ENCODE results near the gene ZNF524.
A peak's percentile ranks its signal among the peaks of the same experiment; 100 is the strongest.

ZNF524 gene

GRCh38 chr19:55638864-55639359 lies 38.8 kb downstream of the ZNF524 start:
- no CpG with 5 or more reads among the region's 6 CpGs for WGBS (ENCODE audit: extremely low coverage, insufficient coverage, low lambda C conversion rate)
- no peak overlapping the region for H3K27ac ChIP-seq (ENCODE audit: low read depth, low read length)
- DNase-seq: peak; percentile 82

GRCh38 chr19:55640043-55640576 lies 40.0 kb downstream of the ZNF524 start:
- Histone ChIP-seq H2AK5ac (ENCODE audit: low read length) (peak overlapping the region; percentile 74), H3K23ac (ENCODE audit: low read length) (no peak overlapping the region), H2BK15ac (replicated peaks; ENCODE audit: low read depth) (no peak overlapping the region), H3K4me3 (ENCODE audit: low read length) (no peak overlapping the region), H3K18ac (ENCODE audit: low read length) (no peak overlapping the region), H3K27me3 (ENCODE audit: insufficient read depth, low read length, poor library complexity) (no peaks in the 10 kb centered on the region), H3K9ac (ENCODE audit: low read length) (peak overlapping the region; percentile 81), H3K79me1 (ENCODE audit: low read length) (peaks cover 21% of the 10 kb centered on the region), H3K56ac (ENCODE audit: low read length) (peak overlapping the region; percentile 95), H3K4ac (ENCODE audit: low read depth, low read length) (peak overlapping the region; percentile 49), H4K5ac (ENCODE audit: low read length) (no peak overlapping the region), H4K8ac (ENCODE audit: low read depth, low read length) (no peak overlapping the region), H3K79me2 (ENCODE audit: control insufficient read depth, insufficient read depth, low read length) (peaks cover 28% of the 10 kb centered on the region), H3K4me1 (ENCODE audit: control insufficient read depth, low read depth, low read length) (peaks cover 8% of the 10 kb centered on the region), H3K27ac (ENCODE audit: low read depth, low read length) (peak overlapping the region; percentile 39), H2BK5ac (ENCODE audit: low read length) (no peak overlapping the region), H2BK120ac (ENCODE audit: low read depth, low read length) (no peak overlapping the region), H3K4me2 (ENCODE audit: low read length) (peak overlapping the region; percentile 52), H3K36me3 (ENCODE audit: control insufficient read depth, insufficient read depth, low read length) (peaks cover 6% of the 10 kb centered on the region)
- DNase-seq: peak; percentile 59
- WGBS (ENCODE audit: extremely low coverage, insufficient coverage, low lambda C conversion rate): no CpG with 5 or more reads among the region's 38 CpGs

More at GRCh38 chr19:55638864-55639359, 38.8 kb downstream of the ZNF524 start:
- no peak overlapping the region for H3K4ac ChIP-seq (ENCODE audit: low read depth, low read length)
- no peak overlapping the region for H3K18ac ChIP-seq (ENCODE audit: low read length)
- H2BK5ac ChIP-seq (ENCODE audit: low read length): no peak overlapping the region
- peaks cover 18% of the 10 kb centered on the region for H3K79me1 ChIP-seq (ENCODE audit: low read length)
- H3K4me3 ChIP-seq (ENCODE audit: low read length): no peak overlapping the region
- H3K23ac ChIP-seq (ENCODE audit: low read length): no peak overlapping the region
- H3K56ac ChIP-seq (ENCODE audit: low read length): no peak overlapping the region
- no peak overlapping the region for H2BK15ac ChIP-seq (replicated peaks; ENCODE audit: low read depth)
- H3K9ac ChIP-seq (ENCODE audit: low read length): no peak overlapping the region
- H4K5ac ChIP-seq (ENCODE audit: low read length): no peak overlapping the region
- H3K27me3 ChIP-seq (ENCODE audit: insufficient read depth, low read length, poor library complexity): no peaks in the 10 kb centered on the region
- H2BK120ac ChIP-seq (ENCODE audit: low read depth, low read length): no peak overlapping the region
- H3K4me1 ChIP-seq (ENCODE audit: control insufficient read depth, low read depth, low read length): peaks cover 8% of the 10 kb centered on the region
- H4K8ac ChIP-seq (ENCODE audit: low read depth, low read length): no peak overlapping the region
- H3K4me2 ChIP-seq (ENCODE audit: low read length): no peak overlapping the region
- H3K36me3 ChIP-seq (ENCODE audit: control insufficient read depth, insufficient read depth, low read length): no peaks in the 10 kb centered on the region
- H3K79me2 ChIP-seq (ENCODE audit: control insufficient read depth, insufficient read depth, low read length): peaks cover 18% of the 10 kb centered on the region
- H2AK5ac ChIP-seq (ENCODE audit: low read length): no peak overlapping the region

- peaks cover 7% of the 10 kb centered on the region for H3K36me3 ChIP-seq (ENCODE audit: control insufficient read depth, insufficient read depth, low read length)
- peak within 1 kb of the TSS; percentile 85 for H3K4me2 ChIP-seq (ENCODE audit: low read length)
- H2AK5ac ChIP-seq (ENCODE audit: low read length): peak within 1 kb of the TSS; percentile 92
- peak within 1 kb of the TSS; percentile 16 for H2BK5ac ChIP-seq (ENCODE audit: low read length)
- peak within 1 kb of the TSS; percentile 95 for H3K18ac ChIP-seq (ENCODE audit: low read length)
- H3K4me3 ChIP-seq (ENCODE audit: low read length): peak within 1 kb of the TSS; percentile 74
- H2BK120ac ChIP-seq (ENCODE audit: low read depth, low read length): no peak within 1 kb of the TSS
- H3K79me2 ChIP-seq (ENCODE audit: control insufficient read depth, insufficient read depth, low read length): peaks cover 27% of the 10 kb centered on the region
- H4K5ac ChIP-seq (ENCODE audit: low read length): no peak within 1 kb of the TSS
- no CpG with 5 or more reads among the region's 89 CpGs for WGBS (ENCODE audit: extremely low coverage, insufficient coverage, low lambda C conversion rate)
- H3K23ac ChIP-seq (ENCODE audit: low read length): no peak within 1 kb of the TSS
- H3K27me3 ChIP-seq (ENCODE audit: insufficient read depth, low read length, poor library complexity): no peaks in the 10 kb centered on the region
- H3K4me1 ChIP-seq (ENCODE audit: control insufficient read depth, low read depth, low read length): peaks cover 4% of the 10 kb centered on the region
- peak within 1 kb of the TSS; percentile 89 for H3K4ac ChIP-seq (ENCODE audit: low read depth, low read length)
- no peak within 1 kb of the TSS for H4K8ac ChIP-seq (ENCODE audit: low read depth, low read length)
- H2BK15ac ChIP-seq (replicated peaks; ENCODE audit: low read depth): no peak within 1 kb of the TSS
- peak within 1 kb of the TSS; percentile 95 for H3K56ac ChIP-seq (ENCODE audit: low read length)
- peak within 1 kb of the TSS; percentile 85 for H3K27ac ChIP-seq (ENCODE audit: low read depth, low read length)
- peak; percentile 82 for DNase-seq
- H3K9ac ChIP-seq (ENCODE audit: low read length): peak within 1 kb of the TSS; percentile 99
- peaks cover 19% of the 10 kb centered on the region for H3K79me1 ChIP-seq (ENCODE audit: low read length)
Observed at GRCh38 chr19:55640577-55641425, 40.7 kb downstream of the ZNF524 start, which contains the start of gene ZNF580. Gene ZNF580, plus strand, starts transcription at chr19:55641002. Its CDS starts 1,507 bp downstream, at chr19:55642509.

- peak overlapping the region; percentile 85 for H3K27ac ChIP-seq (ENCODE audit: low read depth, low read length)
- H3K23ac ChIP-seq (ENCODE audit: low read length): no peak overlapping the region
- peak overlapping the region; percentile 95 for H3K56ac ChIP-seq (ENCODE audit: low read length)
- H4K5ac ChIP-seq (ENCODE audit: low read length): no peak overlapping the region
- peak overlapping the region; percentile 95 for H3K18ac ChIP-seq (ENCODE audit: low read length)
- peak overlapping the region; percentile 92 for H2AK5ac ChIP-seq (ENCODE audit: low read length)
- H3K36me3 ChIP-seq (ENCODE audit: control insufficient read depth, insufficient read depth, low read length): peaks cover 7% of the 10 kb centered on the region
- H3K79me2 ChIP-seq (ENCODE audit: control insufficient read depth, insufficient read depth, low read length): peaks cover 22% of the 10 kb centered on the region
- no peak overlapping the region for H2BK15ac ChIP-seq (replicated peaks; ENCODE audit: low read depth)
- H3K4ac ChIP-seq (ENCODE audit: low read depth, low read length): peak overlapping the region; percentile 89
- no peaks in the 10 kb centered on the region for H3K27me3 ChIP-seq (ENCODE audit: insufficient read depth, low read length, poor library complexity)
- peak overlapping the region; percentile 74 for H3K4me3 ChIP-seq (ENCODE audit: low read length)
- H3K79me1 ChIP-seq (ENCODE audit: low read length): peaks cover 13% of the 10 kb centered on the region
- H4K8ac ChIP-seq (ENCODE audit: low read depth, low read length): no peak overlapping the region
- DNase-seq: peak; percentile 48
- H2BK120ac ChIP-seq (ENCODE audit: low read depth, low read length): no peak overlapping the region
- peak overlapping the region; percentile 96 for H3K4me2 ChIP-seq (ENCODE audit: low read length)
- H3K4me1 ChIP-seq (ENCODE audit: control insufficient read depth, low read depth, low read length): peaks cover 2% of the 10 kb centered on the region
- peak overlapping the region; percentile 16 for H2BK5ac ChIP-seq (ENCODE audit: low read length)
- no CpG with 5 or more reads among the region's 25 CpGs for WGBS (ENCODE audit: extremely low coverage, insufficient coverage, low lambda C conversion rate)
- H3K9ac ChIP-seq (ENCODE audit: low read length): peak overlapping the region; percentile 99
Observed at GRCh38 chr19:55641426-55642152, 41.5 kb downstream of the ZNF524 start.

- no peak overlapping the region for H4K5ac ChIP-seq (ENCODE audit: low read length)
- H3K4me2 ChIP-seq (ENCODE audit: low read length): peak overlapping the region; percentile 96
- H3K4me3 ChIP-seq (ENCODE audit: low read length): peak overlapping the region; percentile 49
- peak overlapping the region; percentile 7 for H3K23ac ChIP-seq (ENCODE audit: low read length)
- whole genome bisulfite sequencing (ENCODE audit: extremely low coverage, insufficient coverage, low lambda C conversion rate): no CpG with 5 or more reads among the region's 65 CpGs
- peaks cover 22% of the 10 kb centered on the region for H3K79me2 ChIP-seq (ENCODE audit: control insufficient read depth, insufficient read depth, low read length)
- H2BK15ac ChIP-seq (replicated peaks; ENCODE audit: low read depth): no peak overlapping the region
- H3K27ac ChIP-seq (ENCODE audit: low read depth, low read length): peak overlapping the region; percentile 36
- H2BK120ac ChIP-seq (ENCODE audit: low read depth, low read length): no peak overlapping the region
- peak overlapping the region; percentile 41 for H3K4ac ChIP-seq (ENCODE audit: low read depth, low read length)
- peak overlapping the region; percentile 95 for H3K18ac ChIP-seq (ENCODE audit: low read length)
- peak; percentile 48 for DNase-seq
- peaks cover 2% of the 10 kb centered on the region for H3K4me1 ChIP-seq (ENCODE audit: control insufficient read depth, low read depth, low read length)
- H3K79me1 ChIP-seq (ENCODE audit: low read length): peaks cover 11% of the 10 kb centered on the region
- no peak overlapping the region for H2BK5ac ChIP-seq (ENCODE audit: low read length)
- H3K36me3 ChIP-seq (ENCODE audit: control insufficient read depth, insufficient read depth, low read length): peaks cover 7% of the 10 kb centered on the region
- H3K27me3 ChIP-seq (ENCODE audit: insufficient read depth, low read length, poor library complexity): no peaks in the 10 kb centered on the region
- H3K56ac ChIP-seq (ENCODE audit: low read length): peak overlapping the region; percentile 95
- peak overlapping the region; percentile 69 for H4K8ac ChIP-seq (ENCODE audit: low read depth, low read length)
- H3K9ac ChIP-seq (ENCODE audit: low read length): peak overlapping the region; percentile 99
- H2AK5ac ChIP-seq (ENCODE audit: low read length): no peak overlapping the region
Observed at GRCh38 chr19:55642153-55643002, 42.3 kb downstream of the ZNF524 start.

Measured in mesendoderm (in vitro differentiated cells).